ENCODE measurements around the gene BBS1. TPM values are rescaled to one million over a fixed set of nuclear protein-coding genes. Genes with fewer than 3 reads are reported as not detected.
A peak's percentile ranks its signal among the peaks of the same experiment; 100 is the strongest.

The BBS1 gene
- total RNA-seq, 1 experiment from 2014 or later, result 29.8 TPM

GRCh38 chr11:66494935-66495334 lies 15.5 kb upstream of the BBS1 start:
- H3K79me2 ChIP-seq (ENCODE audit: insufficient read depth, low read length), result no peaks in the 10 kb centered on the region
- H3K36me3 ChIP-seq (ENCODE audit: control insufficient read depth in 1 of 2, insufficient read depth in 2 of 2, low read length in 2 of 2), result peaks cover 0 to 4% of the 10 kb centered on the region in 2 experiments; a peak in 1 of 4 replicates
- ATAC-seq, result 0 out of 2 replicates have a peak, but pooled peaks have one; percentile 16
- H2AFZ ChIP-seq (ENCODE audit: low read depth, low read length, poor library complexity, severe bottlenecking), result no peak overlapping the region
- CTCF ChIA-PET, result no interaction called here
- no peaks in the 10 kb centered on the region for H3K27me3 ChIP-seq (ENCODE audit: insufficient read depth, low read length)
- H3K9ac ChIP-seq (ENCODE audit: low read length), result no peak overlapping the region
- no peak overlapping the region for H3K4me3 ChIP-seq (replicated peaks in 1 of 2; ENCODE audit: low read depth in 1 of 2, low read length in 2 of 2)
- no TSS peak for BruUV-seq (replicated peaks)
- no peak for DNase-seq (ENCODE audit: low read depth, low spot score)
- no peaks in the 10 kb centered on the region for H3K4me1 ChIP-seq (ENCODE audit: control insufficient read depth in 1 of 2, insufficient read depth in 2 of 2, low read length in 2 of 2)
- H4K20me1 ChIP-seq (ENCODE audit: insufficient read depth), result no peaks in the 10 kb centered on the region
- H3K27ac ChIP-seq (ENCODE audit: low read depth, low read length), result no peak overlapping the region
- no peak overlapping the region for H3K4me2 ChIP-seq (ENCODE audit: low read length)
- intact Hi-C loops (cut with micrococcal nuclease), result no loop called here
- peak; percentile 25; the same call in 1 of the 2 replicates for TF ChIP-seq RAD21 (IDR thresholded peaks at IDR 0.05; ENCODE audit: low read depth)
- no peak for TF ChIP-seq ZBTB33 (IDR thresholded peaks at IDR 0.05; ENCODE audit: extremely low read depth, insufficient replicate concordance, low read length)
- RAD21 ChIA-PET (ENCODE audit: low non-redundant PET in 1 of 2, low total read pairs in 2 of 2, uncharacterized antibody in 2 of 2, unreplicated experiment in 2 of 2), result no interaction called here
- H3K9me2 ChIP-seq (ENCODE audit: insufficient read depth), result no peaks in the 10 kb centered on the region
- no peaks in the 10 kb centered on the region for H3K9me3 ChIP-seq (ENCODE audit: control insufficient read depth in 1 of 2, insufficient read depth in 1 of 2, low read depth in 1 of 2, low read length in 2 of 2)
- POLR2A ChIA-PET, result no interaction called here

GRCh38 chr11:66495401-66495854 lies 15.0 kb upstream of the BBS1 start:
- Histone ChIP-seq H3K4me2 (ENCODE audit: low read length) (no peak overlapping the region), H3K27me3 (ENCODE audit: insufficient read depth, low read length) (no peaks in the 10 kb centered on the region), H3K9me2 (ENCODE audit: insufficient read depth) (no peaks in the 10 kb centered on the region), H3K79me2 (ENCODE audit: insufficient read depth, low read length) (no peaks in the 10 kb centered on the region), H2AFZ (ENCODE audit: low read depth, low read length, poor library complexity, severe bottlenecking) (no peak overlapping the region), H3K36me3 (ENCODE audit: control insufficient read depth in 1 of 2, insufficient read depth in 2 of 2, low read length in 2 of 2) (peaks cover 0 to 4% of the 10 kb centered on the region in 2 experiments; a peak in 1 of 4 replicates), H4K20me1 (ENCODE audit: insufficient read depth) (no peaks in the 10 kb centered on the region), H3K9ac (ENCODE audit: low read length) (no peak overlapping the region), H3K27ac (ENCODE audit: low read depth, low read length) (no peak overlapping the region), H3K9me3 (ENCODE audit: control insufficient read depth in 1 of 2, insufficient read depth in 1 of 2, low read depth in 1 of 2, low read length in 2 of 2) (no peaks in the 10 kb centered on the region), H3K4me3 (replicated peaks in 1 of 2; ENCODE audit: low read depth in 1 of 2, low read length in 2 of 2) (no peak overlapping the region), H3K4me1 (ENCODE audit: control insufficient read depth in 1 of 2, insufficient read depth in 2 of 2, low read length in 2 of 2) (no peaks in the 10 kb centered on the region)
- ATAC-seq (peak; percentile 65), DNase-seq (ENCODE audit: low read depth, low spot score) (no peak)
- ChIA-PET POLR2A (no interaction called here), RAD21 (ENCODE audit: low non-redundant PET in 1 of 2, low total read pairs in 2 of 2, uncharacterized antibody in 2 of 2, unreplicated experiment in 2 of 2) (no interaction called here), CTCF (no interaction called here)
- no peak for TF ChIP-seq SRF (IDR thresholded peaks at IDR 0.05; ENCODE audit: low read depth)
- TF ChIP-seq CTCF (IDR thresholded peaks at IDR 0.05 in 2 of 3, conservative IDR thresholded peaks at IDR 0.05 in 1 of 3; ENCODE audit: borderline replicate concordance in 1 of 3, insufficient read depth in 1 of 3, low read depth in 2 of 3, low read length in 2 of 3), result peak in 2 of 3 experiments; percentile 50 to 61; a peak in 4 of 6 replicates
- intact Hi-C loops (cut with micrococcal nuclease), result no loop called here
- BruUV-seq (replicated peaks), result no TSS peak
